Duodenal mucosa (tissue), 2 donors: ENCODE measurements around the gene SLC24A3.

Experiments used
- H3K27ac ChIP-seq: one replicate; pipeline ENCODE4 v1.7.0; 2013; ENCODE audit warnings: low read depth, low read length
- H3K27me3 ChIP-seq, 2 donors: one replicate each; pipeline ENCODE4 v1.7.0; 2013; ENCODE audit warnings: low read length in 2 of 2, control low read depth in 1 of 2; ENCODE audit not compliant: insufficient read depth in 2 of 2, control insufficient read depth in 1 of 2
- H3K36me3 ChIP-seq, 2 donors: one replicate each; pipeline ENCODE4 v1.7.0; 2013; ENCODE audit warnings: low read length in 2 of 2, control low read depth in 1 of 2; ENCODE audit not compliant: insufficient read depth in 2 of 2, control insufficient read depth in 1 of 2
- H3K4me1 ChIP-seq, 2 donors: one replicate each; pipeline ENCODE4 v1.7.0; 2013; ENCODE audit warnings: low read length in 2 of 2, control low read depth in 1 of 2; ENCODE audit not compliant: insufficient read depth in 2 of 2, control insufficient read depth in 1 of 2
- H3K4me3 ChIP-seq, 2 donors: one replicate each; pipeline ENCODE4 v1.7.0; 2013; ENCODE audit warnings: low read length in 2 of 2, low read depth in 1 of 2
- H3K9ac ChIP-seq, 2 donors: one replicate each; pipeline ENCODE4 v1.7.0; 2013; ENCODE audit warnings: low read length in 2 of 2, low read depth in 1 of 2
- H3K9me3 ChIP-seq, 2 donors: one replicate each; pipeline ENCODE4 v1.7.0; 2013; ENCODE audit warnings: low read length in 2 of 2, control low read depth in 1 of 2; ENCODE audit not compliant: control insufficient read depth in 1 of 2

Gene SLC24A3

DNA sequence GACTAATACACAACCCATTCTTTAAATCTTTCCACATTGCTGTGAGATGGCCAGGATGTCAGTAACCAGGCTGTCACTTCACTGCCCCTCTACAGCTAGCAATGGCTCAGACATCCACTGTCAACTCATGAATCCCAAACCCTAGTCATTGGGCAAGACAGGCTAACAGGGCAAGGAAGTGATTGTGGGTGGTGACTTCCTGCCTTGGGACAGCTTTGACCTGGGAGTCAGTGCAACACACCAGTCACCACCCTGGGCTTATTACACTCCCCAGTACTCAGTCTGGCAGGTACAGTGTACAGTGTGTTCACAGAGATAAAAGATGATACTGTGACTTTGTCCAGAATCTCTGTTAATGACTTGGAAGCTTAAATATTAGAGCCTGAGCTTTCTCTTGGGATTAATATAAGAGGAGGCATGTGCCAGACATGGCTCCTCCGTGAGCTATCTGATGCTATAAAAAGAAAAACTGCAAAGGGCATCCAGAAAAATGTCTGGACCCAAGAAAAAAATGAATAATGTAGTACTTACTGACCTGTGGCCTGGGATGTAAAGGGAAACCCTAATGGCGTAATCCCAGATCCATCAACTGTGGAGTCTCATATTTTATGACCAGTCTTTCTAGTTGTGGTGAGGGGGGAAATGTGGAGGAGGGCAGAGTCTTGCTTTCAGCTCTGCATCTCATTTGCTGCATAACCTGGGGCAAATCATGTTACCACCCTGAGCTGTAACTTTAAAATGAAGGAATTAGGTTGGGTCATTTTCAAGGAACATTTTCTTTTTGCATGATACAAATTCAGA, 244.4 kb downstream of the SLC24A3 start:
- Histone ChIP-seq H3K9ac (no peak overlapping the region), H3K27me3 (no peaks in the 10 kb centered on the region), H3K27ac (no peak overlapping the region), H3K4me3 (no peak overlapping the region), H3K36me3 (no peaks in the 10 kb centered on the region), H3K4me1 (no peaks in the 10 kb centered on the region), H3K9me3 (no peaks in the 10 kb centered on the region)

DNA sequence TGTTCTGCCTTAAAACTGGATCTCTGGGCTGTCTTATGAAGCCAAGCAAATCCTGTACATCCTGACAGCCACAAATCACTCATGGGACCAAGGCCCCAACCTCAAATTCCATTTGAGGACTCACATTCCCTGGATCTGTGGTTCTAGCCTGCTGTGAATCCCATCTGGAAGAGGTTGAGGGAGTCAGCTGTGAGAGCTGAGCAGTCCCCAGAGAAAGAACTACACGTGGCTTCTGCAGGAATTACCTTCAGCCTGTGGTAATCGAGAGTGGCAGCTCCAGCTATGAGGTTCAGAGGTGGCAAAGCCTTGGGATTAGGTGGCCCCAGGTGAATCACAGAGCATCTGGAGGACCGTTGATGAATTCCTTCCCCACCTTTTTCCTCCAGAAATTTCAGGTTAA, 245.2 kb downstream of the SLC24A3 start:
- Histone ChIP-seq H3K4me3 (no peak overlapping the region), H3K9ac (no peak overlapping the region), H3K27me3 (no peaks in the 10 kb centered on the region), H3K36me3 (no peaks in the 10 kb centered on the region), H3K9me3 (no peaks in the 10 kb centered on the region), H3K27ac (no peak overlapping the region), H3K4me1 (no peaks in the 10 kb centered on the region)

- H3K36me3 ChIP-seq: no peaks in the 10 kb centered on the region
- H3K9ac ChIP-seq: no peak overlapping the region
- no peaks in the 10 kb centered on the region for H3K9me3 ChIP-seq
- H3K27me3 ChIP-seq: no peaks in the 10 kb centered on the region
- H3K4me1 ChIP-seq: no peaks in the 10 kb centered on the region
- no peak overlapping the region for H3K27ac ChIP-seq
- no peak overlapping the region for H3K4me3 ChIP-seq
Observed at GRCh38 chr20:19460386-19460785, 247.9 kb downstream of the SLC24A3 start.

GRCh38 chr20:19462491-19462890, 250.0 kb downstream of the SLC24A3 start:
- no peaks in the 10 kb centered on the region for H3K27me3 ChIP-seq
- H3K36me3 ChIP-seq: no peaks in the 10 kb centered on the region
- no peak overlapping the region for H3K27ac ChIP-seq
- no peak overlapping the region for H3K9ac ChIP-seq
- H3K9me3 ChIP-seq: no peaks in the 10 kb centered on the region
- no peak overlapping the region for H3K4me3 ChIP-seq
- H3K4me1 ChIP-seq: no peaks in the 10 kb centered on the region

GRCh38 chr20:19463597-19463996, 251.2 kb downstream of the SLC24A3 start:
- H3K4me3 ChIP-seq: no peak overlapping the region
- H3K27ac ChIP-seq: no peak overlapping the region
- no peaks in the 10 kb centered on the region for H3K9me3 ChIP-seq
- no peak overlapping the region for H3K9ac ChIP-seq
- no peaks in the 10 kb centered on the region for H3K4me1 ChIP-seq
- no peaks in the 10 kb centered on the region for H3K27me3 ChIP-seq
- no peaks in the 10 kb centered on the region for H3K36me3 ChIP-seq

DNA sequence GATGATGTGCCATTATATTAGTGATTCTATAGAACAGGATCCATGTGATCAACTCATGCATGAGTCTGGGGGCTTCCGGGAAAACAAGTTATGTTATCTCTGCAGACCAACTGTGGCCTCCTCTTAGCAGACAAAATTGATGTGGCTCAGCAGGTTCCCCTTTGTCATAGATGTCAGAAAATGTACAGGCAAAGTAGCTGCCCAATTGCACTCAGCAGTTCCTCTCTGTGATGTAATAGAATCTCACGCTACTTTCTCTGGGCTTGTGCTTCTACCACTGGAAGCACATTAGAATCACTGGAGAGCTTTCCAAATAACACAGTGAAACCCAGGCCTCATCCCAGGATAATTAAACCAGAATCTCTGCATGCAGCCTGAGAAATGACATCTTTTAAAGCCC, 253.1 kb downstream of the SLC24A3 start:
- H3K9me3 ChIP-seq: no peaks in the 10 kb centered on the region
- no peaks in the 10 kb centered on the region for H3K27me3 ChIP-seq
- no peak overlapping the region for H3K27ac ChIP-seq
- H3K4me3 ChIP-seq: no peak overlapping the region
- no peaks in the 10 kb centered on the region for H3K4me1 ChIP-seq
- no peak overlapping the region for H3K9ac ChIP-seq
- no peaks in the 10 kb centered on the region for H3K36me3 ChIP-seq

GRCh38 chr20:19466206-19466928, 253.9 kb downstream of the SLC24A3 start:
- Histone ChIP-seq H3K27me3 (no peaks in the 10 kb centered on the region), H3K36me3 (no peaks in the 10 kb centered on the region), H3K4me3 (no peak overlapping the region), H3K9me3 (no peaks in the 10 kb centered on the region), H3K9ac (no peak overlapping the region), H3K27ac (no peak overlapping the region), H3K4me1 (no peaks in the 10 kb centered on the region)

DNA sequence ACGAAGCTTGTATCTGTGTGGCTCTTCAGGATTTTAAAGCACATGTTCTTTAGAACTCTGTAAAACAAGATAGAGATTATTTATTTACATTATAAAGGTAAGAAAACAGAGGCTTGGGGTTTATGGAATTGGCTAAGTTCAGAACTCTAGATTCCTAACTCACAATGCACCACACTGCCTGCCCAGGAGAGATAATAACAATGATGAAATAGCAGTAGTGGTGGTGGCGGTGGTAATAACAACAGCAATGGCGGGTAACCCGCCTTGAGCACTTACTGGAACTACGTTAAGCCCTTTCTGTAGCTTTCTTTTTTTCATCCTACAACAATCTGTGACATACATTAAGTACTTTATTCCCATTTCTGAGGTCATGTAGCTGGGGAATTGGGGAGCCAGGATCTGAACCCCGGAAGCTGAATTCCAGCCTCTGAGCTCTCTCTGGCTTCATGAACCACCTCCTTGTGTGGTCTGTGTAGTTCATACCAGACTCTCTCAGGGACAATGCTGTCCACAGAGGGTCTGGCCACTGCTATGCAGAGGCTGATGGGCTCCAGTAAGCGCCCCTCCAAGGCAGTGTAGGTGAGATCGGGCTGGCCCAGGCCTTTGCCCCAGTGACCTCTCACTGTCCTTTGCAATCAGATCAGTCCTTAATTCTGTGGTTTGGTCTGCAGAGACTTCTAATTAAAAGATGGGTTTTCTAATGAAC, 260.9 kb downstream of the SLC24A3 start:
- no peak overlapping the region for H3K4me3 ChIP-seq
- no peaks in the 10 kb centered on the region for H3K27me3 ChIP-seq
- no peak overlapping the region for H3K27ac ChIP-seq
- H3K36me3 ChIP-seq: no peaks in the 10 kb centered on the region
- H3K9me3 ChIP-seq: no peaks in the 10 kb centered on the region
- H3K9ac ChIP-seq: no peak overlapping the region
- no peaks in the 10 kb centered on the region for H3K4me1 ChIP-seq

DNA sequence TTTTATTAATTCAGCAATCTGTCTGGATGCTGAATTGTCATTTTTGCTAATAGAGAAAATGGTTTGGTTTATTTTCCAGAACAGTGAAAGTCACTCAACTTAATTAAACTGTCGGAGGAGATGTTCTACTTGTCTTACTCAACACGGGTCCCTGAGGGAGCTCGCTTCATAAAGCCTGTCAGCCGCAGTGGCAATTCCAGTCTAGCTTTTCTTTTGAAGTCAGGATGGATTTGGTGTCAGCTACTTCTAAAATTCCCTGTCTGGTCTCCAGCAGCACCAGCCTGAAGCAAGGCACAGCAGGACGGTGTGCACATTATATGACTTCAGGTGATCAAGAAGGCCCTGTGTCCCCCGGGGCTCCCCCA, 261.5 kb downstream of the SLC24A3 start:
- Histone ChIP-seq H3K4me3 (no peak overlapping the region), H3K36me3 (no peaks in the 10 kb centered on the region), H3K9ac (no peak overlapping the region), H3K4me1 (no peaks in the 10 kb centered on the region), H3K27me3 (no peaks in the 10 kb centered on the region), H3K9me3 (no peaks in the 10 kb centered on the region), H3K27ac (no peak overlapping the region)

DNA sequence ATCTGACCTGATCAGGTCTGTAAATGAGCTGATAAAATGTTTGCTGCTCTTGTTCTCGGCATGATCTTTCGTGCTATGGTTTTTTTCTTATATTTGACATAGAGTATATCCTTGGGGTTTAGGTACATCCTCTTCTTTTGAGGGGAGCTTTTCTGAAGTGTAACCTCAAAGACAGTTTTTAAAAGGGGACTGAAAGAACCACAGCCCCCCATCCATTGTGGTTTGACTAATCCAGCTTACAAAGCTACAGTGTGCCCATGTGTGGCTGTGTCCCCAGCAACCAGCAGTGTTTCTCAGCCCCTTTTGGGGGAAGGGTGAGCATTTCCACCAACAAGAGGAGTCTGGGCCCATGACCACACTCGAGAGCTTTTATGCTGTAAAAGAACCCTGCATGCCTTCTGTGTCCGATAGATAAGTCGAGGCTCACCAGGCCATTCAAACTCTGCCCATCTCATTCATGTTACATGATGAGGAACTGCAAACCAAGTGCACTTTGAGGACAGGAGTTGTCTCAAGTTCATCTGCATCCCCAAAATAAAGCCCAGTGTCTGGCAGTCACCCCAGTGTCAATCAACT, 266.0 kb downstream of the SLC24A3 start:
- Histone ChIP-seq H3K4me1 (no peaks in the 10 kb centered on the region), H3K27me3 (no peaks in the 10 kb centered on the region), H3K9me3 (no peaks in the 10 kb centered on the region), H3K27ac (no peak overlapping the region), H3K36me3 (no peaks in the 10 kb centered on the region), H3K4me3 (no peak overlapping the region), H3K9ac (no peak overlapping the region)
